HG02798 (cell line): ENCODE data around the gene POU6F2.
A peak's percentile ranks its signal among the peaks of the same experiment; 100 is the strongest.

Experiments
- ATAC-seq: cut with Tn5 transposase; IDR thresholded peaks from one replicate; pipeline ENCODE4 v1.9.1; 2021; ENCODE audit warnings: mild to moderate bottlenecking; ENCODE audit not compliant: unreplicated experiment, poor library complexity

The POU6F2 gene

GRCh38 chr7:39464350-39465054, 486.8 kb downstream of the POU6F2 start:
- ATAC-seq = peak; percentile 19

DNA sequence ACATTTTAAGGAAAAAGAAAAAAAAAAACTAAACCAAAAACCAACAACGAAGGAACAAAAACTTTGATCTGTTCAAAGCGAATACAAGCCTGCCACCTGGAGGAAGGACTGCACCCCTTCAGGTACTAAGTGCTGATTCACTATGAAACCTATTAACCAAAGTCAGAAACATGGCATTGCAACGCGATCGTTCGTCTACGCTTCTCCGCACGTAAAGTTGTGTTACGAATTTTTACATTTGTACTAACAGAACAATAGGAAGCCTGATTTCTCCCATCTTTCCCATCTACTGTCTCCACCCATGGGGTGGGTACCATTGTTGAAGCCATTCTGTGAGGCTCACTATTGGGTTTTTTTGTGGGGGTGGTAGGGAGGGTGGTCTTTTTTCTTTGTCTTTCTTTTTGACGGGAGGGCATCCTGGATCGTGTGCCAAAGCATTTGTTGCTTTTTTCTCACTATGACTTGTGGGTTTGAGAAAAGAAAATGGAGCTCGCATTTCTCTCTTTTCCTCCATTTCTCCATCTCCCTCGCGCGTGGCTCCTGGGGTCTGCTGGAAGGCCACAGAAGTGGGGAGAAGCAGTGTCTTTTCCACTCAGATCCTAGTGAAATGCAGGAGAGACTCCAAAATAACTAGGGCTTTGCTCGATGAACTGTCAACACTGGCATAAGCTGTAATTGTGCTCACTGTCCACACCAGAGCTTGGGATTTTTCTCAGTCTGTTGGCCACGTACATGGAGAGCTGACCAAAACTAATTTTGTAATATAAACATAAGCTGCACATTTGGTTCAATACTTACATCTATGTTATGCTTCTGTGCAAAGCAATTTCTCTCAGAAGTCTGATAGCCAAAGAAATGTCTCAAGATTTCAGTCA, 487.6 kb downstream of the POU6F2 start:
- ATAC-seq = peak; percentile 85

GRCh38 chr7:39468261-39468660, 490.6 kb downstream of the POU6F2 start:
- ATAC-seq = no peak

DNA sequence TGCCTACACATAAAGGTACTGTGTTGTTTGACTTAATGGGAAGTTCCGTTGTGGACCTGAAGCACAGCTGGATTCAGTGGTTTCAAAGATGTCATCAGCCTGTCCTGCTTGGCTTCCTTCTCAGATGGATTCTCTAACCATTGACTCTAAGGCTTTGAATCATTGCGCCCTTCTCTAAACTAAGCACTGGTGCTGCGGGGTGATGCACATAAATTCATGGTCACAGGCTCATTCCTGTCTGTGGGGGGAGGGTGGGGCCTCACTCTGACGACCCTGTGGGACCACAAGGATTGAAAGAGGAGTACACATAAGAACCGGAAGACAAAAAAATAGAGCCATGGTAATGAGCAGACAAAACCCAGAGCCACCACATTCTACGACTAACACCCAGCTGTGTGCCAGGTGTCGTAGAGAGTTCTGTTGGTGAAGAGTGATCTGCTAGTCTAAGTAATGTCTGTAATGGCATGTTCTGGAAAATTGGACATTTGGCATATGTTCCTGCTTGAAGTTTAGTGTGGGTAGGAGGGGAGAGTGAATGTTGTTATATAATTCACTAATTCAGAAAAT, 491.2 kb downstream of the POU6F2 start:
- no peak for ATAC-seq

DNA sequence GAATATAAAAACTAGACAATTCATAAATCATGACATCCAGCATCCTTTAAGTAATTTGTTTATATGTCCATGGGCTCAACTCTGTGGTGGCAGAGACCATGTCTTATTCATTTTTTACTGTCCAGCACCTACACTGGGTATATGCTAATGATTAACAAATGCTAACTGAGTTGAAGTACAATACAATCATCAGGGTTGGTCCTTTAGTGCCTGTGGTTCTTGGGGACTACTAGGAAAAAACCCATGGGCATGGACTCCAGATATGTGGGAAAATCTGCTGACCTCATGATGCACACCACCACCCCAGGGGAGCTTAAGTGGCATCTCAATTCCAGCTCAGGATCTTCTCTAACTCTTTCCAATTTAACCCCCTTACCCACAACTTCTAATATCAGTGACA, 503.2 kb downstream of the POU6F2 start:
- ATAC-seq = no peak

DNA sequence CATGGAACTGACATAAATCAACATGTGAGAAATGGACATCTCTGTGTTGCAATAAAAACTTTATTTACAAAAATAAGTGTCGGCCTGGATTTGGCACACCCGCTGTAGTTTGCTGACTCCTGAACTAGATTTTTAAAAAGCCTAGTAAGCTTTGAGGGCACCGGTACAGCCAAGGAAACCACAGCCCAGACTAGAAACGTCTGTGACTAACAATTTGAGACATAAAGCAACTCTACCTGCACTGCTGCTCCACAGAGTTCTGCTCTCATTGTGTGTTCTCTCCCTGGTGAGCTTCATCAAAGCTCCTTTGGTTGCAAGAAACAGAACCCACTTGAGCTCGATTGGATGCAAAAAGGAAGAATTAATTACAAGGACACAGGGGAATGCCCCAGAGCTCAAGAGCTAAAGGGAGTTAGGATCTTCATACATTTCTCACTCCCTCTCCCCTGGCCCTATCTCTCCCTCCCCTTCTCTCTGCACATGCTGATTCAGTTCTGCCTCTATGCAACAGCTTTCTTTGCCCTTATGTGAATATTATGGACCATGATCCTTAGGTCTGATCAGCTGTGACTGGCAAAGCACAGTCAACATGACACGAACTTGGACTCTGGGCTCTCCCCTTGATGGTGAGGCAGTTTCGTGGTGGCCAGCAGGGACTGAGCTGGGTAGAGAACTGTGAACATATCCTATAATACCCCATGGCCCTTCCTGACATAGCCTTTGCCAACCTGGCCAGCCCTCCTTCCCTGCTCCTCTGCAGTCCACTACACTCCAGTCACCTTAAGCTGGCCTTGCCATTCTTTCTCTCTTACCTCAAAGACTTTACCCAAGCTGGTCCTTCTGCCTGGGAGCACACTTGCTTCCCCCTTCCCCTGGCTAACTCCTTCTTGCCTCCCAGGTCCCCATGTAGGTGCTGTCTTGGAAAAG, 511.0 kb downstream of the POU6F2 start:
- no peak for ATAC-seq

- ATAC-seq = no peak
Measured at GRCh38 chr7:39490296-39490695, 512.6 kb downstream of the POU6F2 start.

DNA sequence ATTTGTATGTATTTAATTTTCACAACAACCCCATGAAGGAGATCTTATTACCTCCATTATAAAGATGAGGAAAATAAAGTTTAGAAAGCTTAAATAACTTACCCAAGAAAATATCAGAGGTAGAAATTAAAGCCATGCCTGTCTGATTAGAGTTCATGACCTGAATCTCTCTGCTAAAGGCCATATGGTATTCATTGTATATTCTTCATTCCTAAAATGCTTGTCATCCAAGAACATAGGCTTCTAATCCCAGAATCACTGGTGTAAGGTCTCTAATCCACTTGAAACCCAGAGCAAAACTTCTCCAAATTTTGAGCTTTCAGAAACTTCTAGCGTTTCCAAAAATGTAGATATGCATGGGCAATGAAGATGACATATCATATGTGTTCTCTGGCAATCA, 516.2 kb downstream of the POU6F2 start:
- no peak for ATAC-seq

DNA sequence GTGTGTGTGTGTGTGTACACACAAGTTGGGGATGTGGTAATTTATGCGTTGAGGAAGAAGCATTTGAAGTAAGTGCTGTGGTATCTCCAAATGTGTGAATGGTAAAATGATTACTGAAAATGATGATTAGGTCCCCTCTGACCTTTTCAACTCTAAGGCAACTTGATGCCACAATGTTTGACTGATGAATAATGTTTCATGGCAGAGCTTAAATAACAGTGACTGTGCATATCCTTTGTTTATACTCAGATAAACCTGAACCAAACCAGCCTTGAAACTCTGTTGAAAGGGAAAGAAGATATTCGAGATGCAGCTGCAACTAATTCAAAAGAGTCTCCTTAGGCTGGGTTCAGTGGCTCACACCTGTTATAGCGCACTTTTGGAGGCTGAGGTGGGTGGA, 523.6 kb downstream of the POU6F2 start:
- no peak for ATAC-seq

DNA sequence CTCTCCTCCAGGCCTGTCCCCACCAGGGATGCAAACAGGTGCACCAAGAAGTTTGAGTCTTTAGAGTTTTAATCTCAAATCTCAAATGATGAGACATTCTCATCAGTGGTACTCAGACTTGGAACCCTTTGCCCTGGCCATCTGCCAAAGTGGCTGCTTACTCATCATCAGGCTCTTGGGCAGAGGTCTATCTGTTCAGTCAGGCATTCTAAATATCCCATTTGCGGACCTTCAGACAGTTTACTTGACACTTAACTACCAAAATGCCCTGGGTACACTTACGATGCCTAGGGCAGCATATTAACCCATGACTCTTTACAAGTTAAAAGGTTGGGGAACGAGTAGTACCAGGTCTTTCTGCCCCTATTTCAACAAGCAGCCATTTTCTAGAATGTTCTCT, 527.3 kb downstream of the POU6F2 start:
- no peak for ATAC-seq

DNA sequence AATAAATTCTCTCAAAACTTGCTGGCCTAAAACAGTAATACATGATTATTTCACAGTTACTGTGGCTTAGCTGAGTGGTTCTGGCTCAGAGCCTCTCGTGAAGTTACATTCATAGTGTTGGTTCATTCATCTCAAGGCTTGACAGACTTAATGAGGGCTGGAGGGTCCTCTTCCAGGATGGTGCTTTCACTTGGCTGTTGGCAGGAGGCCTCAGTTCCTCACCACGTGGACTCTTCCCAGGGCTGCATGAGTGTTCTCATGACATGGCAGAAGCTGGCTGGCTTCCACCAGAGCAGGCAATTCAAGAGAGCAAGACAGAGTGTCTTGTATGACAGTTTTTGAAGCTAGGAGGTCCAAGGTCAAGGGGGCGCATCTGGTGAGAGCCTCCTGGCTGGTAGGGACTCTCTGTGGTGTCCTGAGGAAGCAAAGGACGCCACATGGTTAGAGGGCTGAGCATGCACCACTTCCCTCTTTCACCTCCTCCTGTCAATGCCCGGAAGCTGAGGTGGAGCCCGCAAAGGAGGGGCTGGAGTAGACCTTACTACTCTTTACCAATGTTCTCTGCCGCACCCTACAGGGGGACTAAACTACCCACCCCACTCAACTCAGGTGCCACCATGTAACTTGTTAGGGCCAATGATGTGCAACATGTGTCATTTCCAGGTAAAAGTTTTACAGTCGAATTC, 530.3 kb downstream of the POU6F2 start:
- no peak for ATAC-seq

GRCh38 chr7:39509436-39509835, 531.7 kb downstream of the POU6F2 start:
- no peak for ATAC-seq

GRCh38 chr7:39509912-39510311, 532.2 kb downstream of the POU6F2 start:
- ATAC-seq = no peak

DNA sequence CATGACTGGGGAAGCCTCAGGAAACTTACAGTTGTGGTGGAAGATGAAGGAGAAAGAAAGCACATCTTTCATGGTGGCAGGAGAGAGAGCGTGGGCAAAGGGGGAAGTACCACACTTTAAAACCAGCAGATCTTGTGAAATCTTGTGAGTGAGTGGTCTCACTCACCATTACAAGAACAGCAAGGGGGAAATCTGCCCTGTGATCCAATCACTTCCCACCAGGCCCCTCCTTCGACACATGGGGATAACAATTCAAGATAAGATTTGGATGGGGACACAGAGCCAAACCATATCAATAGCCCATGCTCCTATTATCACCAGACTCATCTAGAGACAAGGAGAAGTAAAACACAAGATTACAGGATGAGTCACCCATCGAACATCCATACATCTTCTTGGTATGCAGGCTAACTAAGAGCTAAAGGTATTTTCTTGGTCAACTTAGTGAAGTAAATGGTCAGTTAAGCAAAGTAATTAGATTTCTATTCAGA, 533.2 kb downstream of the POU6F2 start:
- no peak for ATAC-seq

- no peak for ATAC-seq
Measured at GRCh38 chr7:39515534-39516228, 538.0 kb downstream of the POU6F2 start.

DNA sequence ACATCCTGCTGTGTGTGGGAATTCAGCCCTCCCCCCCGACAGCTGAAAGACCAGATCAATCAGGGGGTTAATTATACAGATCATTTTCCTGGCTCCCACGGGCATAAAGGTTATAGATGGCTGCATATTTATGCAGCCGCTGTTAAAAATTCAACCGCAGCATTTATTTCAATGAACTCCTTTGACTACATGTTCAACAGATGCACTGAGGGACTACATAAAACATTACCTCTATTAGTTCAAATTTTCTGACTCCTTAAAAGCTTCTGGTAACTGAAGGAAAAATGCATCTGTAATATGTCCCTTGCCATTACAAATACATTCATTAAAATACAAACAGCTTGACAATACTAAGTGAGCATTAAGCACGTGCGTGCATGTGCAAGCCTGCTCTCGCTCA, 538.8 kb downstream of the POU6F2 start:
- no peak for ATAC-seq

DNA sequence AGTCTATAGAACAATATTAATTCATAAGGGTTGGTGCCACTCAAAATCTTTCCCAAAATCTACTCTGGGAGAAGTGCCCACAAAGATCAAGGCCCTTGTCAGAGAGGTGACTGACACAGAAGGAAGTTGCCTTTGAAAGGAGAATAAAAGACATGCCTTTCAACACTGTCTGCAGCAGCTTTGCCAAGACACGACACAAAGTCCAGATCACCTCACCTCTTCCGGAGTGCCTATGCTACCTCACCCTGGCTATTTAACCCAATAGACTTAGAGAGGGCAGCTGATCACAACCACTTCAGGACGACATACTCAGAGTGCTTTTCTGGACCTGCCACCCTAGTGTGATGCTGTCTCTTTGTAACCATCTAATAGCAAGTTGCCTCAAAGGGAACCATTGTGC, 539.5 kb downstream of the POU6F2 start:
- no peak for ATAC-seq
